GM12891 (cell line): Measurements from ENCODE around the gene MFNG.

Source experiments
- POLR2A ChIP-seq: IDR thresholded peaks from 2 replicates; pipeline ENCODE4 v1.6.1; 2011; ENCODE audit warnings: low read depth, low read length, control low read depth
- POLR2AphosphoS5 ChIP-seq: IDR thresholded peaks from 2 replicates; pipeline ENCODE4 v1.6.1; 2011; ENCODE audit warnings: low read depth, low read length, control low read depth
- TAF1 ChIP-seq: IDR thresholded peaks from 2 replicates; pipeline ENCODE4 v1.6.1; 2011; ENCODE audit warnings: low read depth, low read length, control low read depth

GRCh38 chr22:37488337-37489135 is 2.4 kb upstream of the MFNG start:
- TF ChIP-seq POLR2AphosphoS5 (no peak), POLR2A (no peak), TAF1 (no peak)
